Measurements from ENCODE around the gene KMT2C.

The KMT2C gene

GRCh38 chr7:152315845-152316244, 120.0 kb downstream of the KMT2C start (continued):
- no peak for TF ChIP-seq ZC3H10 (CRISPR knock-in tag; IDR thresholded peaks at IDR 0.05)
- TF ChIP-seq SNAI2 (CRISPR knock-in tag; IDR thresholded peaks at IDR 0.05), result no peak
- no peak for TF ChIP-seq ZNF70 (CRISPR knock-in tag; IDR thresholded peaks at IDR 0.05)
- TF ChIP-seq TCF4 (CRISPR knock-in tag; IDR thresholded peaks at IDR 0.05; ENCODE audit: borderline replicate concordance), result no peak
- TF ChIP-seq ESRRG (CRISPR knock-in tag; IDR thresholded peaks at IDR 0.05), result no peak
- no peak for TF ChIP-seq CREB5 (CRISPR knock-in tag; IDR thresholded peaks at IDR 0.05; ENCODE audit: low read depth)
- no peak for TF ChIP-seq ZFP3 (CRISPR knock-in tag; IDR thresholded peaks at IDR 0.05)
- no peak for TF ChIP-seq OSR1 (CRISPR knock-in tag; IDR thresholded peaks at IDR 0.05)

GRCh38 chr7:152313831-152314604, 121.8 kb downstream of the KMT2C start:
- ATAC-seq, result peak; percentile 71

GRCh38 chr7:152313217-152313616, 122.6 kb downstream of the KMT2C start:
- no peak for ATAC-seq
- TF ChIP-seq POU6F1 (CRISPR knock-in tag; IDR thresholded peaks at IDR 0.05; ENCODE audit: borderline replicate concordance, low read depth) (no peak), OSR1 (CRISPR knock-in tag; IDR thresholded peaks at IDR 0.05) (no peak), CREB5 (CRISPR knock-in tag; IDR thresholded peaks at IDR 0.05; ENCODE audit: low read depth) (no peak), PATZ1 (CRISPR knock-in tag; IDR thresholded peaks at IDR 0.05; ENCODE audit: borderline replicate concordance) (no peak), BACH2 (CRISPR knock-in tag; IDR thresholded peaks at IDR 0.05; ENCODE audit: borderline replicate concordance) (no peak), ZC3H10 (CRISPR knock-in tag; IDR thresholded peaks at IDR 0.05) (no peak), CSDC2 (CRISPR knock-in tag; IDR thresholded peaks at IDR 0.05) (no peak), TOX (CRISPR knock-in tag; IDR thresholded peaks at IDR 0.05; ENCODE audit: borderline replicate concordance) (no peak), ZNF8 (CRISPR knock-in tag; IDR thresholded peaks at IDR 0.05) (no peak), ISL1 (CRISPR knock-in tag; IDR thresholded peaks at IDR 0.05) (no peak), RARB (CRISPR knock-in tag; IDR thresholded peaks at IDR 0.05) (no peak), ARNTL (CRISPR knock-in tag; IDR thresholded peaks at IDR 0.05; ENCODE audit: borderline replicate concordance, low read depth) (no peak), GLIS3 (CRISPR knock-in tag; IDR thresholded peaks at IDR 0.05) (no peak), SNAI2 (CRISPR knock-in tag; IDR thresholded peaks at IDR 0.05) (no peak), ZFP30 (CRISPR knock-in tag; IDR thresholded peaks at IDR 0.05) (no peak), PPARA (CRISPR knock-in tag; IDR thresholded peaks at IDR 0.05; ENCODE audit: borderline replicate concordance) (no peak), ZNF70 (CRISPR knock-in tag; IDR thresholded peaks at IDR 0.05) (no peak), ZNF565 (CRISPR knock-in tag; conservative IDR thresholded peaks at IDR 0.05; ENCODE audit: low read depth) (no peak)

More at GRCh38 chr7:152313831-152314604, 121.8 kb downstream of the KMT2C start:
- TF ChIP-seq GLIS3 (CRISPR knock-in tag; IDR thresholded peaks at IDR 0.05), result no peak
- TF ChIP-seq ISL1 (CRISPR knock-in tag; IDR thresholded peaks at IDR 0.05), result peak; percentile 93
- TF ChIP-seq ZNF565 (CRISPR knock-in tag; conservative IDR thresholded peaks at IDR 0.05; ENCODE audit: low read depth), result no peak
- TF ChIP-seq ZNF8 (CRISPR knock-in tag; IDR thresholded peaks at IDR 0.05), result no peak
- TF ChIP-seq OSR1 (CRISPR knock-in tag; IDR thresholded peaks at IDR 0.05), result no peak
- peak; percentile 89 for TF ChIP-seq CREB5 (CRISPR knock-in tag; IDR thresholded peaks at IDR 0.05; ENCODE audit: low read depth)
- TF ChIP-seq ZNF70 (CRISPR knock-in tag; IDR thresholded peaks at IDR 0.05), result 0 out of 2 replicates have a peak, but pooled peaks have one; percentile 14
